ENCODE data around the gene RBM27.
"Not testable (repeated sequence)": the region's sequence is repeated elsewhere in the genome, so short reads cannot be mapped to it uniquely, and the experiment has no call there.

Gene RBM27

DNA sequence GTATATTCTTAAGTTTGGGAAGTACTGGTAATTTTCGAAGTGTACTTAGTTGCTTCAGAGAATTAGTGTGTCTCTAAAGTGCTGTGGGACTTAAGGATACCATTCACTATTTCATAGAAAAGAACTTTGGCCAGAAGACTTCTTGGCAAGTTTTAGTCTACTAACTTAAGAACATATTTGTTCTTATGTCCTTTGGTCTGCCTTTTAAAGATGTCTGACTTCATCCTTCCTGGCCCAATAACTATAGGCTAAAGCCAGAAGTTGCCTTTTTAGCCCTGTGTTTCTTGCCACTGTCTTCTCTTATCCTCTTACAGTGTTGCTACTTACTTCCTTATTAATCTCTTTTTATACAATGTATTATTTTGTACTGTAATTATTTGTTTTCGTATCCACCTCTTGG is 6.3 kb downstream of the RBM27 start:
- DNase-seq, result no peak

GRCh38 chr5:146210810-146211209 is 7.4 kb downstream of the RBM27 start:
- DNase-seq, result not testable (repeated sequence)

GRCh38 chr5:146213210-146213826 is 9.9 kb downstream of the RBM27 start:
- no peak for DNase-seq

DNA sequence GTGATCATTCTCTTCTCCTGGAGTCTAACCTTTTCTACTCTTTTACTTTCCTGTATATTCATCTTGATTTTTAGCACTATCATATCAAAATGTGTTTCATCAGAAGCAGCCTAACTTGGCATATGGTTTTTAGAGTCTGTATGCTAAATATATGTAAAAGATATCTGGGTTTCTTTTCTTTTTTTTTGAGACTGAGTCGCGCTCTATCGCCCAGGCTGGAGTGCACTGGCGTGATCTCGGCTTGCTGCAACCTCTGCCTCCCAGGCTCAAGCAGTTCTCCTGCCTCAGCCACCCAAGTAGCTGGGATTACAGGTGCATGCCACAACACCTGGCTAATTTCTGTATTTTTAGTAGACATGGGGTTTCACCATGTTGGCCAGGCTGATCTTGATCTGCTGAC is 11.5 kb downstream of the RBM27 start:
- not testable (repeated sequence) for DNase-seq

DNA sequence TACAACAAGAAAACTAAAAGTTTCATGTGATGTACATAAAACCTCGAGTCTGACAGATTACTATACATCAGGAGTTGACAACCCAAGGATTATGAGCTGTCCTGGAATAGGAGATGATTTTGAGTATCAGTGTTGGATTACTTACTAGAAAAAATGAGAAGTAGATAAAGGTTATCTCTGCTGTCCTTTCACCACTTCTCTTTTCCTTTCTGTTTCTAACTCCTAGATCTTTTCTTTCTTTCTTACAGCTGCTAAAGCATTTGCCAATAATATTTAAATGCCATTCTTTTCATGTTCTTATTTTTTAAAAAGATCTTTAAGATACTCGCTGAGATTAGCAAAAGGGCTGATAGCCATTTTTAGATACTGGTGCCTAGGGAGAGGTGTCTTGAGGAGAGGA is 14.8 kb downstream of the RBM27 start:
- no peak for DNase-seq

- DNase-seq, result no peak
These were observed 15.8 kb downstream of the RBM27 start for GRCh38 chr5:146219243-146219642.

DNA sequence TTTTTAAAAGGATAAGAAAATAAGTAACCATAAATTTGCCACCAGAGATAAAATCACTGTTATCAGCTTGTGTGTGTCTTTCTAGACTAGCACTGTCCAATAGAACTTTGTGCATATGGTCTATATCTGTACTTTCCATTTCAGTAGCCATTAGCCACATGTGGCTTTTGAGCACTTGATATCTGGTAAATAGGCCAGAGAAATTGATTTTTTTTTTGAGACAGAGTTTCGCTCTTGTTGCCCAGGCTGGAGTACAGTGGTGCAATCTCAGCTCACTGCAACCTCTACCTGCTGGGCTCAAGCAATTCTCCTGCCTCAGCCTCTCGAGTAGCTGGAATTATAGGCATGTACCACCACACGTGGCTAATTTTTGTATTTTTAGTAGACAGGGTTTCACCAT is 17.8 kb downstream of the RBM27 start:
- no peak for DNase-seq

- no peak for DNase-seq
These were observed 18.6 kb downstream of the RBM27 start for GRCh38 chr5:146222005-146222404.

DNA sequence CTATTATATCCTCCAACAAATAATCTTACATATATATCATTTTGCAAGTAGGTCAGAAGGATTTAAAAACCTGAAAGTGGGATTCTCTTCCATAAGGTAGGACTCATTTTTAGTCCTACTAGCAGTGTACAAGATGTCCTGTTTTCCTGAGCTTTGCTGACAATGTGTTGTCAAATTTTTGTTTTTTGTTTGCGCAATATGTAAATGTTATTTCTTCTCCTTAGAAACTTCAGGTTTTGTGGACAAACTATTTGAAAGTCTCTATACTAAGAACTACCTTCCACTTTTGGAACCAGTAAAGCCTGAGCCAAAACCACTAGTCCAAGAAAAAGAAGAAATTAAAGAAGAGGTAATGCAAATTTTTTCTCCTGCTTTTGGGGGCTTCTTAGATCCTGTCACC is 19.8 kb downstream of the RBM27 start:
- no peak for DNase-seq

DNA sequence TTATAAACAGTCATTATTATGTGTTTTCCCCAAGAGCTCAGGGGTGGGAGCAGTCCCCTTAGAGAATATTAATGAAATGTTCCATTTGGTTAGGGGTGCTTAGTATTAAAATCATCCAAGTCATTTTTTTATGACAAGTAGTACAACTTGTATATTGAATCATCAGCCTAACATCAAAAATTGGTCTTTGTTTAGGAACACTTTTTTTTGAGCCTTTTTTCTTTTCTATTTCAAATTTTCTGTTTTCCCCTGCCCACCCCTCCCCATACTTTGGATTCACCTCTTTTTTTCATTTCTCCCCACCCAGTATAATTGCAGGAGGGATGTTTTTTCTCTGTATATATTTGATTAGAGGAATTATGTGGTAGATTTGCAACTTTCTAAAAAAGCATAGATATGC is 25.8 kb downstream of the RBM27 start:
- no peak for DNase-seq

GRCh38 chr5:146232223-146232622 is 28.8 kb downstream of the RBM27 start:
- DNase-seq, result no peak

DNA sequence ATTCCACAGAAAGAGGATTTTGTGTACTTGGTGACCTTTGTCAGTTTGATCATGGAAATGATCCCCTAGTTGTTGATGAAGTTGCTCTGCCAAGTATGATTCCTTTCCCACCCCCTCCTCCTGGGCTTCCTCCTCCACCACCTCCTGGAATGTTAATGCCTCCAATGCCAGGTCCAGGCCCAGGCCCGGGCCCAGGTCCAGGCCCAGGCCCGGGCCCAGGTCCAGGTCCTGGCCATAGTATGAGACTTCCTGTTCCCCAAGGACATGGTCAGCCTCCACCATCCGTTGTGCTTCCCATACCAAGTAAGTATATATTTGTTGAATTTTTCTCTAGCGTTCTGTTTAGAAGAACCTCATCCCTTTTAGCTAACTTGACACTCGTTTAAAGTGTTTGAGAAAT is 30.0 kb downstream of the RBM27 start:
- DNase-seq, result no peak

DNA sequence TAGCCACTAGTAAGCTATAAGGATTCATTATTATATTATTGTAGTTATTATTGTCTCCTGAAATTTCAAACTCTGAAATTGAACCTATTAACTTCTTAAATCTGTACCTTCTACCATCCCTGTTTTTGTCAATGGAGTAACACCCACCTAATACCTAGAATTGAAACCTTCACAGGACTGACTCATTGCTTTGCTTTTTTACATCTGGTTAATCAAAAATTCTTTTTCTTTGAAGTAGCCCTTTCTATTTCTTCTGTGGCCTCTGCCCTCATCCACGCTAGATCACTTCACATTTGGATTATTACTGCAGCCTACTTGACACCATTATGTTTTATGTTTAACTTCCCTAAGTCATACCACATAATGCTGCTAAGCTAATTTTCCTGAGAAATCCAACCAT is 35.6 kb downstream of the RBM27 start:
- no peak for DNase-seq

DNA sequence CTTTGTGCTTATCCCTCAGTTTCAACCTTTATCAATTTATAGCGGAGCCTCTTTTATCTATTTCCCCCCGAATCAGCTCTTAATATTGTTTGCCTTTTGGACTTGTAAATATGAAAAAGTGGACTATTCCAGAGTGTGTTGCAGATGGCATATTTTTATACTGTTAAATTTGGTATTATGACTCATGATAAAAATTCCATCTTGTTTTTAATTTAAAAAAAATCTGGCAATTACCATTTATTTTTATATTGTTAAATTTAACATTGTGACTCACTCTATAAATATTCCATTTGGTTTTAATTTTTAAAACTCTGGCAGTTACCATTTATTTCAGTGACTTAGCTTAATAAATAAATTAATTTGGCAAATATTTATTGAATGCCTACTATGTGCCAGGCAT is 37.5 kb downstream of the RBM27 start:
- DNase-seq, result no peak

- no peak for DNase-seq
These were observed 39.8 kb downstream of the RBM27 start for GRCh38 chr5:146243247-146243646.

- DNase-seq, result no peak
These were observed 45.2 kb downstream of the RBM27 start for GRCh38 chr5:146248561-146248960.

GRCh38 chr5:146249801-146250200 is 46.4 kb downstream of the RBM27 start:
- no peak for DNase-seq

All from CD4-positive, alpha-beta T cell treated with Interleukin-12 subunit alpha and Interleukin-12 subunit beta, for 1 hour (primary cell).